Skin epidermis (tissue), 12 donors: Measurements from ENCODE around the gene CENPP.

Source experiments
- H3K27ac ChIP-seq, 21 experiments: fragments of 200-600 bp; sonication (generic) in 11 of 21; one replicate each; pipeline ENCODE4 v1.5.0; 2020; ENCODE audit warnings: mild to moderate bottlenecking in 3 of 21, inconsistent platforms in 2 of 21, moderate library complexity in 2 of 21
- H3K4me3 ChIP-seq, 7 experiments: fragments of 200-600 bp; sonication (generic) in 2 of 7; one replicate each; pipeline ENCODE4 v1.5.0; 2020; ENCODE audit warnings: inconsistent platforms in 2 of 7, mild to moderate bottlenecking in 2 of 7, moderate library complexity in 1 of 7

Gene CENPP

DNA sequence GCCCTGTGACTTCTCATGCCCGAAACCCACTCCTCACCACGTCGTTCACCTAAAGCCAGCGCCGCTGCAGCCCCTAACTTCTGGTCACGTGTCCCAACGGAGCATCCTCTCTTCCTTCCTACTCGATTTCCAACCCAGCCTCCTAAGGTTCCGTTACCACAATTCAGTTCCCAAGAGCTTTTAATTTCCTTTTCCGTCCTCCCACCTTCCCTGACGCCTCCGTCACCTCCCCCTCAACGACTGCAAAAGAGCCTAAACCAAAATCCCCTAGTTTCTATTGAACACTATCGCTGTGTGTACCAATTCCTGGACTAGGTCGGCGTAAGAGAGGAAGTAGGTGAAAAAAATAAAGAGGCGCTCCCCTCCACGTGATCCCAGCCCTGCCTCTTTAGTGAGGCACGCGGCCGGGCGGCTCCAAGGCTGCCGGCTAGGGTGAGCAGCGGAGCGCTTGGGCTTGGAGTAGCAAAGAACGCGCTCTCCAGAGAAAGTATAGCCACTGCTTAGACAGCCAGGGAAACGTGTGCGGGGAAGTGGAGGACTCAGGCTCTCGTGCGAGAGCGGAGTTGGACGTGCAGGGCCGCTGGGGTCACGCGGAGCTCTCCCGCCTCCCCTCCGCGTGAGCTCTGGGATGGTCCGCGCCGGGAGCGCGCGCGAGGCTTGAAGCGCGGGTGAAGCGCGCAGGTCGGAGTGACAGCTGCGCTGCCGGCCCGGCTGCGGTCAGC is at the start of gene CENPP, which contains the start of gene NOL8:
Gene CENPP, plus strand, starts transcription at position 685 of the 722 bp plus-strand sequence.
Gene NOL8, minus strand, starts transcription at position 82 of the 722 bp plus-strand sequence. CDS start 1,189 bp downstream, outside the sequence.
- Histone ChIP-seq H3K4me3 (peak within 1 kb of the TSS; percentile 62 to 91 (median 68)), H3K27ac (peak within 1 kb of the TSS; percentile 83 to 100 (median 99))

DNA sequence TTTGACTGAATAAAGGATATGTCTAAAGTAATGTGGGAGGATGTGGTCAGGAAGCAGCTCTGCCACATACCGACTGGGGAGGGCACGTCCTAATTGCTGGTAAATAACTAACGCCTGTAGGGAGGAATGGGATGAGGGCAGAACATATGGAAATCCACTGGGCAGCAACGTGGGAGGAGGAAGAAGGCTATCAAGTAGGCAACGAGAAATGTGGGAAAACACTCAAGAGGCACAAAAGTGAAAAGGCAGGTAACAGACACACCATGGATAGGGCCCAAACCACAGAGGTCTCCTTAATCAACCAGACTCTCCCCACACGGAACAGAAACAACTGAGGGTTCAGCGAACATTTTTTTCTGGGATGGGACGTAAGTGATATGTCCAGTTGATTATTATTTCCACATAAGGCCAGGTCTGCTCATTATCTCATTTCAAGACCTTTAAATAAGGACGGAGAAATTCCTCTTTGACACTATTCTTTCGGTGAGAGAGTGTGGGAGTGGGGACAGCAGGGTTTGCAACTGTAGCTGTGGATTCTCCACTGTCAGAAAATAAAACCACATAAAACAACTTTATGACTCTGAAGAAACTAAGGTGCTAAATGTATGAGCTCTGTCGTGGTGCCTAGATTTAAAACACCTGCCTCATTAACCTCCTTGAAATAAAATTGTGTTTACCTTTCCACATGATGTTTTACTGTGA is 49.3 kb upstream of the CENPP start:
- no peak overlapping the region for H3K27ac ChIP-seq

GRCh38 chr9:92278110-92278509 is 47.6 kb upstream of the CENPP start:
- H3K27ac ChIP-seq: no peak overlapping the region

More for the DNA sequence above, 49.3 kb upstream of the CENPP start:
- H3K4me3 ChIP-seq: no peak overlapping the region

DNA sequence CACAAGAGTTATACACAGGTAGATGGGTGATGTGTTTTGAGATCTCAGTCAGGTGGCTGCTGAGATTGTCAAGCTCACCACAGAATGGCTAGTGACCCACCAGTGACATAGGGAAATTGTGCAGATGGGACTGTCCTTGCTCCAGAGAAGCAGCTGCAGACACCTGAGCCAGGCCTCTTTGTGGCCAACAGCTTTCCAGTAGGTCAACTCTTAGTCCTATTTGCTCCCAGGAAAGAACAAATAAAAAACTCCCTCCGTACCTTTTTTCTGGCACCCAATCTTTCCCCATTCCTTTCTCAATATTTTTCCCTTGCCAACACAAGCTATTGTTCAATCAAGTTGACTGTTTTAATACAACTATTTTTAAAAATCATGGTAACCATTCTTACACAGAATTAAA is 46.5 kb upstream of the CENPP start:
- no peak overlapping the region for H3K4me3 ChIP-seq
- H3K27ac ChIP-seq: no peak overlapping the region

More at GRCh38 chr9:92278110-92278509, 47.6 kb upstream of the CENPP start:
- no peak overlapping the region for H3K4me3 ChIP-seq

- no peak overlapping the region for H3K4me3 ChIP-seq
Measured at GRCh38 chr9:92289708-92290390, 35.9 kb upstream of the CENPP start.

GRCh38 chr9:92290785-92291429 is 34.8 kb upstream of the CENPP start:
- H3K27ac ChIP-seq: no peak overlapping the region
- H3K4me3 ChIP-seq: no peak overlapping the region

More at GRCh38 chr9:92289708-92290390, 35.9 kb upstream of the CENPP start:
- no peak overlapping the region for H3K27ac ChIP-seq

GRCh38 chr9:92291577-92291976 is 34.2 kb upstream of the CENPP start:
- no peak overlapping the region for H3K27ac ChIP-seq
- H3K4me3 ChIP-seq: no peak overlapping the region

- H3K4me3 ChIP-seq: peak overlapping the region; percentile 58 to 84 (median 71)
- peak overlapping the region in 14 of 21 experiments; percentile 72 to 91 (median 79) for H3K27ac ChIP-seq
Measured at GRCh38 chr9:92292338-92293074, 33.2 kb upstream of the CENPP start.

GRCh38 chr9:92293075-92293354 is 32.7 kb upstream of the CENPP start:
- Histone ChIP-seq H3K4me3 (peak overlapping the region; percentile 58 to 84 (median 71)), H3K27ac (peak overlapping the region; percentile 35 to 91 (median 78))

DNA sequence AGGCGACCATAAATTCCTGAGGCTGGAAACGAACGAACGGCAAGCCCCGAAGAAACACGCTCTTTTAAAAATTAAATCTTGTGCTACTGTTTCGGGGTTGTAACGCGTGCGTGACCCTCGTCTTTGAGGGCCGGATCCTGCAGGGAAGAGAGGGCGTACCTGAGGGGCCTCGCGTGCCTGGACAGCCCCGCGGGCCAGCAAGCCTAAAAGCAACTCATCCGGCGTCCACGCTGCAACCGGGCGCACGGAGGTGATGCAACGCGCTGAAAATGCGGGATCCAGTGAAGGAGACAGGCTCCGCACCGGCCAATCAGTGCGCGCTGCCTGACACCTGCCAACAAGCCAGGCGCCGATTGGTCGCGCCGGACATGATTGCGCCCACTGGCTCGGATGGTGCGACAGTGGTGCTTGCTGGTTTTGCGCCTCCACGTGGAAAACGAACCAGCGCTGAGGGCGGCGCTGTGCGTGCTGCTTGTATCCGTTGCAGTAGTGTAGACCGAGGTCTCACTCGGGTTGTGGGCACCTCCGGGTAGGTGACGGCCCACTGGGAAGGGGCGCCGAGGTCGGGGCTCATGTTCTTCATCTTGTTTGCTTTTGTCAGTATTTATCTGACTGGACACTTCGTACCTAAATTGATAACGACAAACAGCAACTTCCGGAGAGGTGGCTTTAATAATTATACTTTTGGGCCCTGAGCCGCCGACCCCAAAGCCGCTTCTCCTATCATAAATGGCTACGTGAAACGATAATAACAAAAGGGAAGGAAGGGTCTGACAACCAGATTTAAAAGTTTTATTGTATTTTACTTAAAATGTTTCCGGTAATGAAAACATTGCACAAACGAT is 32.1 kb upstream of the CENPP start, which contains the start of gene IARS1:
Gene IARS1, minus strand, starts transcription at position 246 of the 845 bp plus-strand sequence. CDS start 4,278 bp downstream, outside the sequence.
- Histone ChIP-seq H3K27ac (peak within 1 kb of the TSS; percentile 35 to 91 (median 78)), H3K4me3 (peak within 1 kb of the TSS; percentile 58 to 84 (median 71))

DNA sequence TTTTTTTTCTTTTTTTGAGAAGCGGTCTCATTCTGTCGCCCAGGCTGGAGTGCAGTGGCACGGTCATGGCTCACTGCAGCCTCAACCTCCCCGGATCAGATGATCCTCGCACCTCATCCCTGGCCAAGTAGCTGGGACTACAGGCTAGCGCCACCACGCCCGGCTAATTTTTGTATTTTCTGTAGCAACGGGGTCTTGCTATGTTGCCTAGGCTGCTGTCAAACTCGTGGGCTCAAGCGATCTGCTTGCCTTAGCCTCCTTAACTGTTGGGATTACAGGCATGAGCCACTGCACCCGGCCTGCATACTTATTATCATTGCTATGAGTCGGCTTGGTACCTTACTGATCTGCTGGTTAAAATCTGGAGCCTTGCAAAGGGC is 31.5 kb upstream of the CENPP start:
- H3K4me3 ChIP-seq: peak overlapping the region; percentile 58 to 84 (median 71)
- H3K27ac ChIP-seq: peak overlapping the region in 20 of 21 experiments; percentile 43 to 87 (median 78)

- peak overlapping the region in 6 of 21 experiments; percentile 12 to 62 (median 24) for H3K27ac ChIP-seq
- H3K4me3 ChIP-seq: no peak overlapping the region
Measured at GRCh38 chr9:92295240-92295790, 30.4 kb upstream of the CENPP start.

DNA sequence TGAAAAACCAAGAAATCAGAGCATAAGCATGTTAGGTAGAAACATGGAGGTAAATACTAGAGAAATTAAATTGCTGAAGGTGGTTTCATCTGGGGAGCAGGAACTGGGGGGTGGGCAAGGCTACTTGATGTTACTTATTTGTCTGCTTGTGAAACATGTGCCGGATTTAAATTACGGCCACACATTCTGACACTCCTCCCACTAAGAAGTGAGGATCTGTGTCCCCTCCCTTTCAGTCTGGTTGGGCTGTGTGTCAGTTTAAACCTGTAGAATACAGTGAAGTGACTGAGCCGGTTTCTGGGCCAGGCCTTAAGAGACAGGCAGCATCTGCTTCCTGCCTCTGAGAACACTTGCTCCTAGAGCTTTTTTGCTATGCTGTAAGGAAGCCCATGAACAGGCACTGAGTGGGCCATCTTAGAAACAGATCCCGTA is 29.9 kb upstream of the CENPP start:
- Histone ChIP-seq H3K27ac (peak overlapping the region in 7 of 21 experiments; percentile 12 to 62 (median 31)), H3K4me3 (no peak overlapping the region)

DNA sequence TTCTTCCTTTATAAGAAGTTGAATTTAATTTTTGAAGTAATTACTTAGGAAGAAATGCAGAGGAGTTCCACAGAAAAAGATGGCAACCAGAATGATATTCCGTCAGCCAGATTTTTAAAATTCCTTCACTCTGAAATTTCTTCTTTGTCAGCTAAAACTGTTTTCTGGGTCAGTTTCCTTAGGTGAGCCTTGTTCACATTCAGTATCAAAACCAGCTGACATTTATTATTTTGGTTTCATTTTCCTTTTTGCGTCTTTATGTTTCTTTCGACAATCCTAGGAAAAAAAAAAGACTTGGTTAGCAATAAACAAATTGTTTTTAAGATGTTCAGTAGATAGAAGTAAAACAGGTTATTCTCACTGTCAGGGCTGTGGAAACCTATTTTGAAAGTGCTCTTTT is 28.1 kb upstream of the CENPP start:
- no peak overlapping the region for H3K27ac ChIP-seq
- no peak overlapping the region for H3K4me3 ChIP-seq

GRCh38 chr9:92298036-92298435 is 27.7 kb upstream of the CENPP start:
- no peak overlapping the region for H3K4me3 ChIP-seq
- H3K27ac ChIP-seq: no peak overlapping the region

DNA sequence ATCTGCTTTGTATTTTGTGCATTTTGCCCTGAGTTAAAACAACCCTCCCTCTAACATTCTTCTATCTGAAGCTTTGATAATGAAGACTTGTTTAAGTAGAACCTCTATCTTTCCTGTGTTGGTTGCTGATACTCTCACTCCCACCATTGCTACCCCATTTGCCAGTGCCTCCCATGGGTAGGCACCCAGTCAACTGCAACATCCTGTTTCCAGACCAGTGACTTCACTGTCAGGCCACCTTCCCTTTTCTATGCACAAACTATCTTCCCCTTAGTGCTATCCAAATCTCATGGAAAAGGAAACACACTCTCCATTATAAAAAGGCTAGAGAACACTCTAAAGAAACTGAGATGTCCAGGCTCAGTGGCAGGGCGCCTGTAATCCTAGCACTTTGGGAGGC is 26.6 kb upstream of the CENPP start:
- Histone ChIP-seq H3K4me3 (no peak overlapping the region), H3K27ac (no peak overlapping the region)

GRCh38 chr9:92300936-92301335 is 24.8 kb upstream of the CENPP start:
- Histone ChIP-seq H3K4me3 (no peak overlapping the region), H3K27ac (no peak overlapping the region)

GRCh38 chr9:92308893-92309292 is 16.9 kb upstream of the CENPP start:
- Histone ChIP-seq H3K27ac (no peak overlapping the region), H3K4me3 (no peak overlapping the region)
